DND-41 (cell line): Measurements from ENCODE around the gene CYFIP2.
A peak's percentile ranks its signal among the peaks of the same experiment; 100 is the strongest.

Experiments
- ATAC-seq: fragments of 200-7000 bp; cut with Tn5 transposase; 3 replicates; pipeline ENCODE4 v1.9.1; 2021; ENCODE audit warnings: low read depth; ENCODE audit not compliant: insufficient read depth
- DNase-seq: peaks from one replicate; pipeline ENCODE4 v3.0.0-alpha.2; 2020
- H2AFZ ChIP-seq: 2 replicates; pipeline ENCODE4 v1.6.0; 2012; ENCODE audit warnings: low read depth, low read length
- H3K27ac ChIP-seq: 2 replicates; pipeline ENCODE4 v1.5.1; 2012; ENCODE audit warnings: low read length, inconsistent platforms
- H3K27me3 ChIP-seq: fragments of 200-600 bp; sonication (generic); 2 replicates; pipeline ENCODE4 v1.6.0; 2012; ENCODE audit warnings: low read length, mild to moderate bottlenecking, inconsistent platforms; ENCODE audit not compliant: insufficient read depth, poor library complexity
- H3K36me3 ChIP-seq: 2 replicates; pipeline ENCODE4 v1.5.1; 2012; ENCODE audit warnings: low read length, inconsistent platforms; ENCODE audit not compliant: insufficient read depth
- H3K4me1 ChIP-seq: 2 replicates; pipeline ENCODE4 v1.5.1; 2012; ENCODE audit warnings: mild to moderate bottlenecking, low read length; ENCODE audit not compliant: insufficient read depth
- H3K4me2 ChIP-seq: 2 replicates; pipeline ENCODE4 v1.6.0; 2012; ENCODE audit warnings: mild to moderate bottlenecking, moderate library complexity, low read length, inconsistent platforms; ENCODE audit not compliant: insufficient read depth
- H3K4me3 ChIP-seq, 2 experiments: fragments of 200-600 bp in 1 of 2; shearing (Covaris generic) in 1 of 2; 2 replicates each; pipeline ENCODE4 v1.5.1; 2012 to 2016; ENCODE audit warnings: inconsistent platforms in 2 of 2, low read length in 2 of 2, mild to moderate bottlenecking in 2 of 2, low read depth in 1 of 2, moderate library complexity in 1 of 2
- H3K79me2 ChIP-seq: 2 replicates; pipeline ENCODE4 v1.6.0; 2012; ENCODE audit warnings: low read length, inconsistent platforms; ENCODE audit not compliant: insufficient read depth
- H3K9ac ChIP-seq: 2 replicates; pipeline ENCODE4 v1.6.0; 2012; ENCODE audit warnings: low read depth, mild to moderate bottlenecking, inconsistent platforms, low read length, moderate library complexity
- H3K9me3 ChIP-seq: 2 replicates; pipeline ENCODE4 v1.5.1; 2012; ENCODE audit warnings: low read length, moderate library complexity, mild to moderate bottlenecking, inconsistent platforms; ENCODE audit not compliant: insufficient read depth, severe bottlenecking
- H4K20me1 ChIP-seq: 2 replicates; pipeline ENCODE4 v1.6.0; 2012; ENCODE audit warnings: low read length; ENCODE audit not compliant: insufficient read depth
- EZH2 ChIP-seq: IDR thresholded peaks from 3 replicates; pipeline ENCODE4 v1.6.1; 2012; ENCODE audit warnings: borderline replicate concordance, low read depth, mild to moderate bottlenecking, moderate library complexity, low read length, inconsistent platforms; ENCODE audit not compliant: severe bottlenecking
- TF ChIP-seq, protein P1 (sequence below): IDR thresholded peaks from 2 replicates; pipeline ENCODE4 v1.5.1; 2012; ENCODE audit warnings: borderline replicate concordance, low read length, moderate library complexity, mild to moderate bottlenecking; ENCODE audit not compliant: poor library complexity, severe bottlenecking; ENCODE audit errors: extremely low read depth

CYFIP2 gene

DNA sequence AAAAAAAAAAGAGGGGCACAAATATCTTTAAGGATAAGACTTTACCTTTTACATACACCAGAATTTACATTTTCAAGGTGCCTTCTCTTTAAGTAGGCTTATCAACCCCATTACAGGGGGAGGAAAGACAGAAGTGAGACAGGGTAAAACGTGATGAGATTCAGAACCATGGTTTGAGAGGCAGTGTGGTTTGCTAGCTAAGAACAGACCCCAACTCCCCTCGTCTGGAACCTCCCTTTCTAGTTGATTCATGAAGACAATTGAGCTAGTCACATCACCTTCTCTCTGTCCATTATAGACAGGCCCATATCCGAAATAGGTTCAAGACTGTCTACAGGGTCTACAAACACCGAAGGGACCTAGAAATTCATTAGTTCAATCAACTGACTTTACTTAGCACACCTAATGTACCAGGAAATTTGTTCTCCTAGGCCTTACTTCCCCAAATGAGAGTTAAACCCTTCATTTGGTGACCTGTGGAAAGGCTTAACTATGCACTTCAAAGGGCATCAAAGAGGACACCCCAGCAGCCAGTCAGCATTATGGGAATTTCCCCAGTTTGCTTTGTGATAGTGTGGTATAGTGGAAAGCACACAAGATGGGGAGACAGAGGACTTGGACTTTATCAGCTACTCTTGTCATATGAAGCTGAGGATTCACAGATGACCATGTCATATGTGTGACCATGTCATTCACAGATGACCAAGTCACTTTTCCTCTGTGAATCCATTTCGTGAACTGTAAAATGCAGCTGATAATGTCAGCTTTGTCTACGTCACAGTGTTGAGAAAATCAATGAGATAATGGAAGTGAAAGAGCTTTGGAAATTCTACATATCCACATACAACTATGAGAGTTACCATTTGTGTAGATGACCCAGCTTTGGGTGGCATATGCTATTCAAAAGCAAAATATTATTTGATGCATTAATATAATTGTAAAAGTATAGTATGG is 40.2 kb upstream of the CYFIP2 start:
- Histone ChIP-seq H3K4me3 (no peak overlapping the region), H3K27ac (no peak overlapping the region), H3K79me2 (no peaks in the 10 kb centered on the region; the same call in 1 of the 2 replicates), H3K4me1 (no peaks in the 10 kb centered on the region; the same call in 1 of the 2 replicates), H4K20me1 (no peaks in the 10 kb centered on the region), H3K9ac (no peak overlapping the region), H3K36me3 (peaks cover 96% of the 10 kb centered on the region), H3K27me3 (no peaks in the 10 kb centered on the region), H3K9me3 (no peaks in the 10 kb centered on the region), H3K4me2 (no peak overlapping the region), H2AFZ (no peak overlapping the region)
- ATAC-seq (no peak), DNase-seq (no peak)
- no peak for TF ChIP-seq EZH2
- TF ChIP-seq, protein P1, sequence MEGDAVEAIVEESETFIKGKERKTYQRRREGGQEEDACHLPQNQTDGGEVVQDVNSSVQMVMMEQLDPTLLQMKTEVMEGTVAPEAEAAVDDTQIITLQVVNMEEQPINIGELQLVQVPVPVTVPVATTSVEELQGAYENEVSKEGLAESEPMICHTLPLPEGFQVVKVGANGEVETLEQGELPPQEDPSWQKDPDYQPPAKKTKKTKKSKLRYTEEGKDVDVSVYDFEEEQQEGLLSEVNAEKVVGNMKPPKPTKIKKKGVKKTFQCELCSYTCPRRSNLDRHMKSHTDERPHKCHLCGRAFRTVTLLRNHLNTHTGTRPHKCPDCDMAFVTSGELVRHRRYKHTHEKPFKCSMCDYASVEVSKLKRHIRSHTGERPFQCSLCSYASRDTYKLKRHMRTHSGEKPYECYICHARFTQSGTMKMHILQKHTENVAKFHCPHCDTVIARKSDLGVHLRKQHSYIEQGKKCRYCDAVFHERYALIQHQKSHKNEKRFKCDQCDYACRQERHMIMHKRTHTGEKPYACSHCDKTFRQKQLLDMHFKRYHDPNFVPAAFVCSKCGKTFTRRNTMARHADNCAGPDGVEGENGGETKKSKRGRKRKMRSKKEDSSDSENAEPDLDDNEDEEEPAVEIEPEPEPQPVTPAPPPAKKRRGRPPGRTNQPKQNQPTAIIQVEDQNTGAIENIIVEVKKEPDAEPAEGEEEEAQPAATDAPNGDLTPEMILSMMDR = no peak

DNA sequence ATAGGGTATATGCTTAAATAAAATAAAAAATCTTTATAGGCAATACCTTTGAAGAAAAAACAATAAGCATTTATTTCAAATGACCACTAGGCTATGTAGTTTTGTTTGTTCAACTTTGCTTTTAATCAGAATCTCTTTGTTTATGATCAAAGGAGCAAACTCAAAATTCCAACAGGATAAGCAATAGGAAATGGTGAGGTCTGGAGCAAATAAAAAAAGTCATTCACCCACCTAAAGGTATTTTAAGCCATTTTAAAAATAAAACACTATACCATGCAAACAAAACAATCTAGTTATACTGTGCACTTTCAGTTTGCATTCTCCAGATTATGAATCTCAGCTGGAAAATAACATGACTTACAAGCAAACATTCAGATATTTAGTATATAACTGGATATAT is 35.3 kb upstream of the CYFIP2 start:
- no peak overlapping the region for H2AFZ ChIP-seq
- H3K9ac ChIP-seq = no peak overlapping the region
- no peak for TF ChIP-seq EZH2
- TF ChIP-seq, protein P1 = no peak
- no peak overlapping the region for H3K4me3 ChIP-seq
- H3K9me3 ChIP-seq = no peaks in the 10 kb centered on the region
- no peak overlapping the region for H3K4me2 ChIP-seq
- H3K79me2 ChIP-seq = no peaks in the 10 kb centered on the region
- no peaks in the 10 kb centered on the region for H3K4me1 ChIP-seq
- H3K36me3 ChIP-seq = peaks cover 97% of the 10 kb centered on the region
- H3K27me3 ChIP-seq = no peaks in the 10 kb centered on the region
- no peaks in the 10 kb centered on the region for H4K20me1 ChIP-seq
- no peak for DNase-seq
- no peak overlapping the region for H3K27ac ChIP-seq
- no peak for ATAC-seq

DNA sequence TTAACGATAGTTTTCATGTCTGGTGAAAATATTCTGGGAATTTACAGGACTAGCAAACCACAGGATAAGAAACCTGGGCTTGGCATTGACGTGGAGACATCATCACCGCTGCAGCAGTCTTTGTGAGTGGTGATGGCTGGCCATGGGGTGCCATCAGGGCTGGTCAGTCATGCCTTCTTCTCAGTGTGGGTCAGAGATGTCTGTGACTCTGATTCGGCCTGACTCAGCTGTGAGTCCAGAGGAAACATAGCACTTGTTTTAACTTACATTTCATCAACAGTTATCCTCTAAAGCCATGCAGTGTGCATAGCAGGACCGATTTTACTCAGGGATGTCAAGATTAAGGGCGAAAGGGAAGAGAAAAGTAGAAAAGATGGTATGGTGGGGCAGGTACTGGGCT is 33.2 kb upstream of the CYFIP2 start:
- H2AFZ ChIP-seq = no peak overlapping the region
- H3K27me3 ChIP-seq = no peaks in the 10 kb centered on the region
- H3K9me3 ChIP-seq = no peaks in the 10 kb centered on the region
- no peaks in the 10 kb centered on the region for H3K79me2 ChIP-seq
- no peak overlapping the region for H3K4me3 ChIP-seq
- H3K4me2 ChIP-seq = no peak overlapping the region
- no peak for ATAC-seq
- no peaks in the 10 kb centered on the region for H4K20me1 ChIP-seq
- peaks cover 98% of the 10 kb centered on the region for H3K36me3 ChIP-seq
- 0 out of 2 replicates have a peak overlapping the region, but pooled peaks have one; percentile 15 for H3K27ac ChIP-seq
- H3K4me1 ChIP-seq = no peaks in the 10 kb centered on the region
- no peak overlapping the region for H3K9ac ChIP-seq
- TF ChIP-seq EZH2 = no peak
- TF ChIP-seq, protein P1 = no peak
- no peak for DNase-seq
